ENCODE results near the gene MSRB1.
"Not testable (repeated sequence)": the region's sequence is repeated elsewhere in the genome, so short reads cannot be mapped to it uniquely, and the experiment has no call there.

Gene MSRB1

DNA sequence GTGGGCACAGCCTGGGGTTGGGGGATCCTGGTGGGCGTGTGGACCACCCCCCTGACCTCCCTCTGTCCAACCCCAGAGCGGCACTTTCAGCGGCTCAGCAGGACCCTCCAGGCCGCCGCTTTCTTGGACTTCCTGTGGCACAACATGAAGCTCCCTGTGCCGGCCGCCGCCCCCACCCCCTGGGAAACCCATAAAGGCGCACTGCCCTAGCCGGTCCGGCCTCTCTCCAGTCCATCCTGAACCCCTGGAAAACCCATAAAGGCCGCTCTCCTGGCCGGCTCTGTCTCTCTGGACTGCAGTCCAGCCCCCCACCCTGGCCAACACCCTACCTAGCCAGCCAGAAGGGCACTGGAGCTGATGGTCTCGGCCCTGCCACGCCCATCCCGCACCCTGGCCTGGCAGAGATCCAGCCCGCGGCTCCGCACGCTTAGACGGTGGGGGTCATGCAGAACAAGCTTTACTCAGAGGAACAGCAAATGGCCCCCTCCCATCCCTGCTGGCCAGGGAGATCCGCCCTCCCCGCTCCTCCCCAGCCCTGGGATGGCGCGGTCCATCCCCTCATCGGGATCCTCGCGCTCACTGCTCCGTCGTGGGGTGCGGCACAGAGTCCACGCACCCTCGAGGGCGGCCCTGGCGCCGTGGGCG lies 35.6 kb upstream of the MSRB1 start:
- no peak for DNase-seq

DNA sequence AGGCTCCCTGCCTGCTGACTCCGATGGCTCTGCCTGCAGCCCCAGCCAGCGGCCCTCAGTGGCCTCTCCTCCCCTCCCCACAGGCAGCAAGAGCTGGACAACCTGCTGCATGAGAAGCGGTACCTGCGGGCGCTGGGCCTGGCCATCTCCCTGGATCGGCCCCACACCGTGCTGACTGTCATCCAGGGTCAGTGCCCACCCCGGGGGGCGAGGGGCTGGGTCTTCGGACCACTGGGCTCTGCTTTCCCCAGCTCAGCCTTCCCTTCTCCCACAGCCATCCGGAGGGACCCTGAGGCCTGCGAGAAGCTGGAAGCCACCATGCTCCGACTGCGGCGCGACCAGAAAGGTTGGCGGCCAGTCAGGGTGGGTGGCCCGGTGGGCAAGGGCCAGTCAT lies 34.9 kb upstream of the MSRB1 start:
- no peak for DNase-seq

DNA sequence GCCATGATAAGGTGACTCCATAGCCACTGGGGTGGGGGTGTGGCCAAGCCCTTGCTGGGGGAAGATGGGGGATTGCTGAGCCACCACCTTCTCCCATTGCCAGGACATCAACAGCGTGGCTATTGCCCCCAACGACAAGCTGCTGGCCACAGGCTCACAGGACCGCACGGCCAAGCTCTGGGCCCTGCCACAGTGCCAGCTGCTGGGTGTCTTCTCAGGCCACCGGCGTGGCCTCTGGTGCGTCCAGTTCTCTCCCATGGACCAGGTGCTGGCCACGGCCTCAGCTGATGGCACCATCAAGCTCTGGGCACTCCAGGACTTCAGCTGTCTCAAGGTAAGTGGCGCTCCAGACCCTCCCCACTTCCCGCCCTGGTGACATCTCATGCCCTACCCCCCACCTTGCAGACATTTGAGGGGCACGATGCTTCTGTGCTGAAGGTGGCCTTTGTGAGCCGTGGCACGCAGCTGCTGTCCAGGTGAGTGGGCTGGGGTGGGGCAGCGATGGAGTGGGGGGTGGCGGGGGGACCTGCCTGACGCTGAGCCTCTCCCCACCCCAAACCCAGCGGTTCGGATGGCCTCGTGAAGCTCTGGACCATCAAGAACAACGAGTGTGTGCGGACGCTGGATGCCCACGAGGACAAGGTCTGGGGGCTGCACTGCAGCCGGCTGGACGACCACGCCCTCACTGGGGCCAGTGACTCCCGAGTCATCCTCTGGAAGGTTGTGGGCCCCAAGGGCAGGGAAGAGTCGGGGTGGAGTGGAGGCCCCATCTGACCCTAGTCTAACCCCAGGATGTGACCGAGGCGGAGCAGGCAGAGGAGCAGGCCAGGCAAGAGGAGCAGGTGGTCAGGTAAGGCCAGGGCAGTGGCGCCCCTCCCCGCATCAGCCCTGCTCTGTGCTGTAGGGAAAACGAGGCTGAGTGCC lies 34.2 kb upstream of the MSRB1 start:
- no peak for DNase-seq

DNA sequence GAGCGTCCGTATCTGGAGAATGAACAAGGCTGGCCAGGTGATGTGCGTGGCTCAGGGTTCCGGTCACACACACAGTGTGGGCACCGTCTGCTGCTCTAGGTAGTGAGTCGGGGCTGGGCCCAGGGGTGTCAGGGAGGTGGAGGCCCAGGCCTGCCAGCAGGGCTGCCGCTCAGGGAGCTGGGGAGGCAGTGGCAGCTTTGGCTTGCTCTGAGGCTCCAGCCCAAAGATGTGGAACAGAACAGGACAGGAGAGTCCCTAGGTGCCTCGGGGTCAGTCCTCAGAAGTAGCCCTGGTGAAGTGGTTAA lies 33.2 kb upstream of the MSRB1 start:
- no peak for DNase-seq

DNA sequence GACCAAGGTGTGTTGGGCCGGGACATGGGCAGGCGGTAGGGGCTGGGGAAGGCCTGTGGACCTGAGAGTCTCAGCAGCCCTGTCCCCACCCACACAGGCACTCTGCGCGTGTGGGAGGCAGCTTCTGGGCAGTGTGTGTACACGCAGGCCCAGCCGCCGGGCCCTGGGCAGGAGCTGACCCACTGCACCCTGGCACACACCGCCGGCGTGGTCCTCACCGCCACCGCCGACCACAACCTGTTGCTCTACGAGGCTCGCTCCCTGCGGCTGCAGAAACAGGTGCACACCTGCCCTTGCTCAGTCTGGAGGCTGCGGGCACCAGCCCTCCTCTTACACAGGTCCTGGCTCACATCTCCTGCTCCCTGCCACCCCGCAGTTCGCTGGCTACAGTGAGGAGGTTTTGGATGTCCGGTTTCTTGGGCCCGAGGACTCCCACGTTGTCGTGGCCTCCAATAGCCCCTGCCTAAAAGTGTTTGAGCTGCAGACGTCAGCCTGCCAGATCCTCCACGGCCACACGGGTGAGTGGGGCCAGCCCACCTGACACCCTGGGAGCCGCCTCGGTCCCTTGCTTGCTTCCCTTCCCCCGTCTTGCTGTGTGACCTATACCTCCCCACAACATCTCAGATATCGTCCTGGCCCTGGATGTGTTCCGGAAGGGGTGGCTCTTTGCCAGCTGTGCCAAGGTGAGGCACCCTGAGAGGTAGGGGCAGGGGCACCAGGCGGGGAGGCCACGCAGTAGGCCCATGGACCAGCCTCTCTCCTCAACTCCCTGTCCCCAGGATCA lies 32.6 kb upstream of the MSRB1 start:
- no peak for DNase-seq

- no peak for DNase-seq
These were observed 31.4 kb upstream of the MSRB1 start for GRCh38 chr16:1974157-1975070.

GRCh38 chr16:1973461-1974156 lies 30.6 kb upstream of the MSRB1 start:
- DNase-seq = no peak

DNA sequence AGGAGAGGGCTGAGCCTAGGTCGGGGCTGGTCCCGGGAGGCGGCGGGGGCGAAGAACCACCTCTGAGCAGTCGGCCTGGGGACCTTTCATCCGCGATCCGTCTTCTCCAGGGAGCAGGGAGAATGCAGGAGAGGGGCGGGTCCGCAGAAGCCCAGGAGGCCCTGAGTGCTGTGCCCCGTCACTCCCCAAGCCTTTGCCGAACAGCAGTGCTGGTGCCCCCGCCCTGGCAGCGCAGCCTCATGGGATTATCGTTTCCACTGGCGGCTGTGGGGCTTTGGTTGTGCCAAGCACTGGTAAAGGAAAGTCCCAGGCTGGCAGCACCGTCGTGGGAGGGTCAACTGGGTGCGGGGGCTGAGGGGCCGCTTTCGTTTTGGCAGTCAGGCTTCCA lies 29.5 kb upstream of the MSRB1 start:
- no peak for DNase-seq

DNA sequence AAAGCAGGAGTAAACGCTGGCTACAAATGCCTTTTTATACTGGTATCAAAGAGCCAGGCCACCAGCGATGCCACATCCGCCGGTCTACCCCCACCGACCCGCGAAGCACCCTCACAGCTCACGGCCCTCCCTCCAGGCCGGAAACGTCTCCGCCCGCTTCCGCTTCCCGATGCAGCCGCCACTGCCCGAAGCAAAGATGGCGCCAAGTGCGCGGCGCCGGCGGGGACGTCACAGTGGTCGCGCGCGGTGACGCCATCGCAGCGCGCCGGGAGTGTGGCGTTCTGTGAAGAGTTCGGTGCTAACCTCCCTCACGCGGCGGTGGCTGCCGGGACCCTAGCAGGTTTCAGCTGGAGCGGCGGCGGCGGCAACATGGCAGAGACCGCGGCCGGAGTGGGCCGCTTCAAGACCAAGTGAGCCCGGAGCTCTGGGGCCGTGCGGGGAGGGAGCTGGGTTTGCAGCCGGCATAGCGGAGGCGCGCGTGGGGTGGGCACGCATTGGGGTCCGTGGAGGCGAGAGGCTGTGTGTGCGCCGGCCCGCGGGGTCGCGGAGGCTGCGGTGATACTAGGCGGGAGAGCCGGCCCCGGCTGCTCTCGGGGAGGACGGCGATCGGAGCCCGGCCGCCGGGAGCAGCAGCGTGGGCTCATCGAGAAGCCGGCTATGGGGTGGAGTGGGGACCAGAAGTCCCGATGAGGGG lies 28.9 kb upstream of the MSRB1 start, which contains the start of gene TBL3:
TBL3 (plus strand) TSS at position 258 of the 694 bp plus-strand sequence; CDS start at position 370, 112 bp downstream.
- peak; percentile 98 for DNase-seq

- DNase-seq = no peak
These were observed 25.4 kb upstream of the MSRB1 start for GRCh38 chr16:1968146-1968953.

GRCh38 chr16:1966460-1966859 lies 23.5 kb upstream of the MSRB1 start, which contains the start of gene RNF151:
Gene RNF151 (plus strand): TSS chr16:1966856. CDS start chr16:1966882, 26 bp downstream.
- DNase-seq = no peak

- DNase-seq = no peak
These were observed 22.5 kb upstream of the MSRB1 start for GRCh38 chr16:1965396-1966001.

DNA sequence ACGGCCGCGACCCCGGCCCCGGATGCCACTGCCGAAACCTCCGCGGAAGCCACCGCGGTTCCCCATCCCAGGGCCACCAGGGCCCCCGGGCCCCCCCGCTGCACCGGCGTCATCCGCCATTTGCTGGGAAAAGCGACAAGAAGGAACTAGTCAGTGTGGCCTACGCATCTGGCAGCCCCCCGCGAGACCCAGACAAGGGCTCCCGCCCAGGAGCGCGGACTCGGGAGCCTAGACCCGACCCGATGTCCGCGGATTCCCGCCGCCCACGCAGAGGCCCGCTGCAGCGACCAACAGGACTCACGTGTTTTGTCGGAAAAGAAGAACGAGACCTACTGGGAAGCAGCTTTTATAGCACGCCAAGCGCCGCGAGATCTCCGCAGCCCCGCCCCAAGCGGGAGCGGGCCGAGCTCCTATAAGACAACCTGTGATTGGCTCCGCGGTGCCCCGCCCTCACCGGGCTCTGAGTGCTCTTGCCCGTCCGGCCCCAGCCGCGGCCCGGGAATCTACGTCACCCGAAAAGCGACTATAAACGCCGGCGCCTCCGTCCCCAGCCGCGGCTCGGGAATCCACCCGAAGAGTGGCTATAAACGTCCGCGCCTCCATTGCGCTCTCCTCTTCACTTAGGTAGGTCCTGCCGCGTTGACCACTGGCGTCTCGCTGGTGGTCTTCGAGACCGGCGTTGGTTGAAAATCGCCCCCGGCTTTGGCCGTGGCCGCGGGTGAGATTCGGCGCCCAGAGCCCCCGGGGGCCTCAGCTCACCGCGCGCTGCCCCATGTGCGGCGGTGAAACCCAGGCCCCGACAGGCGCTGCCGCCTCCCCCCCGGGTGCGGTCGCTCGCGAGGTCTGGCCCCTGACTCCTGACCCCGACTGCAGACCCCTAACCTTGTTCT lies 21.8 kb upstream of the MSRB1 start, which contains the start of gene RPS2:
RPS2 (minus strand) TSS at position 321 of the 890 bp plus-strand sequence; CDS start at position 120, 201 bp downstream.
- DNase-seq = peak; percentile 100

- DNase-seq = peak; percentile 52
These were observed 21.0 kb upstream of the MSRB1 start for GRCh38 chr16:1963806-1964505.

DNA sequence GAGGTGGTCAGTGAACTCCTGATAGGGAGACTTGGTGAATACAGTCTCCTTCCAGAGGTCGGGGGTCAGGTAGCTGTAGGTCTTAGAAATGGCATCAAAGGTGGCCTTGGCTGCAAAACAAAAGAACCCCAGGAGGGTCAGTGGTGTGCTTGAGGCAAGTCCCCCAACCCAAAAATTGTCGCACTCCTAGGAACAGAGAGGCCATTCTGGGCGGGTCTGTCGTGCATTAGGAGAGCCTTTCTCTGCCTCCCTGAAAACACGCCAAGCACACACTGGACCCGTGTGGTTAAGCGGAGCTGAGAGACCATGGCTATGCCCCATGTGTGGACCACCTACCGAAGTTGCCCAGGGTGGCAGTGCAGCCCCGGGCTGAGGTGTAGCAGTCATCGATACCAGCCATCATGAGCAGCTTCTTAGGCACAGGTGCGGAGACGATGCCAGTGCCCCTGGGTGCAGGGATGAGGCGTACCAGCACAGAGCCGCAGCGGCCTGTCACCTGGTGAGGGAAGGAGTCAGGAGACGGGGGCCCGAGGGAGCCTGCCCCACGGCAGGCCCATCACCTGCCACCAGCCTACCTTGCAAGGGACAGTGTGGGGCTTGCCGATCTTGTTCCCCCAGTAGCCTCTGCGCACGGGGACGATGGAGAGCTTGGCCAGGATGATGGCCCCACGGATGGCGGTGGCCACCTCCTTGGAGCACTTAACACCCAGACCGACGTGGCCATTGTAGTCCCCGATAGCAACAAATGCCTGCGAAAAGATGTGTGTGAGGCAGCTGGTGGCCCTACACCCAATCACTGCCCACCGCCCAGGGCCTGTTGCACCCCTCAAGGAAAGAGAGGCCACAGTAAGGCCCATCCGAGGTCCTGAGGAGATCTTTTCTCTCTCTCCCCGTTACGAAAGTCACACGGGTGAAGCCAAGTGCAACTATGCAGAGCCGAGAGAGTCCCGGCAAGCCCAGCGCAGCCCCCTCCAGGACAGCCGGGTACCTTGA lies 19.5 kb upstream of the MSRB1 start:
- DNase-seq = not testable (repeated sequence)

GRCh38 chr16:1961651-1962067 lies 18.7 kb upstream of the MSRB1 start:
- no peak for DNase-seq

Data from CD4-positive, alpha-beta T cell treated with Interleukin-12 subunit alpha and Interleukin-12 subunit beta, for 1 hour (primary cell).